ENCODE measurements around the gene PLA1A. TPM values are rescaled to one million over a fixed set of nuclear protein-coding genes. Genes with fewer than 3 reads are reported as not detected.

The PLA1A gene
- total and polyA plus RNA-seq, 5 donors: 4.3 to 7.5 (median 4.9) TPM

Other genes with a start within 250 kb of the PLA1A start
- 10 to 100 TPM; 18.4 to 36.0 (median 24.3) TPM for gene TMEM39A, start 134.3 kb upstream of the PLA1A start, total RNA-seq
- gene TMEM39A, start 134.3 kb upstream of the PLA1A start, polyA plus RNA-seq: 6.7 TPM
- gene POGLUT1, start 128.9 kb upstream of the PLA1A start, total RNA-seq: 10 to 100 TPM in 1 of 4 donors, 1 to 10 TPM in 3; 5.9 to 14.1 (median 7.6) TPM
- 4.5 TPM for gene POGLUT1, start 128.9 kb upstream of the PLA1A start, polyA plus RNA-seq
- 100 to 1,000 TPM; 205 to 254 (median 232) TPM for gene TIMMDC1, start 99.3 kb upstream of the PLA1A start, total RNA-seq
- gene TIMMDC1, start 99.3 kb upstream of the PLA1A start, polyA plus RNA-seq: 146 TPM
- under 1 TPM in 3 of 4 donors, not detected in 1; 0.17 to 0.54 (median 0.26) TPM for gene CD80, start 38.3 kb upstream of the PLA1A start, total RNA-seq
- 0.14 TPM for gene CD80, start 38.3 kb upstream of the PLA1A start, polyA plus RNA-seq
- gene ADPRH, start 18.4 kb upstream of the PLA1A start, total RNA-seq: 10 to 100 TPM in 3 of 4 donors, 1 to 10 TPM in 1; 9.5 to 11.9 (median 10.3) TPM
- gene ADPRH, start 18.4 kb upstream of the PLA1A start, polyA plus RNA-seq: 6.5 TPM
- gene POPDC2, start 62.7 kb downstream of the PLA1A start, total RNA-seq: 100 to 1,000 TPM; 348 to 827 (median 453) TPM
- 504 TPM for gene POPDC2, start 62.7 kb downstream of the PLA1A start, polyA plus RNA-seq
- gene COX17, start 79.5 kb downstream of the PLA1A start, total RNA-seq: 100 to 1,000 TPM; 108 to 138 (median 132) TPM
- gene COX17, start 79.5 kb downstream of the PLA1A start, polyA plus RNA-seq: 622 TPM
- gene CFAP91, start 105.1 kb downstream of the PLA1A start, total RNA-seq: 1 to 10 TPM in 3 of 4 donors, under 1 TPM in 1; 0.80 to 1.7 (median 1.3) TPM
- 0.50 TPM for gene CFAP91, start 105.1 kb downstream of the PLA1A start, polyA plus RNA-seq
- under 1 TPM in 1 of 4 donors, not detected in 3; 0.18 TPM for gene NR1I2, start 184.2 kb downstream of the PLA1A start, total RNA-seq
- 0.07 TPM for gene NR1I2, start 184.2 kb downstream of the PLA1A start, polyA plus RNA-seq